ENCODE results near the gene GBGT1. TPM values are rescaled to one million over a fixed set of nuclear protein-coding genes. Genes with fewer than 3 reads are reported as not detected.

Gene GBGT1
- total RNA-seq, 1 experiment from 2014 or later = 0.14 TPM

GRCh38 chr9:133134388-133135145, 29.1 kb downstream of the GBGT1 start:
- TF ChIP-seq CTCF (IDR thresholded peaks at IDR 0.05; ENCODE audit: insufficient read depth in 1 of 2, low read depth in 1 of 2, low read length in 1 of 2, severe bottlenecking in 1 of 2, unreplicated experiment in 1 of 2) = no peak
- no peaks in the 10 kb centered on the region for H3K27me3 ChIP-seq (replicated peaks; ENCODE audit: control insufficient read depth, insufficient read depth, low read length)
- POLR2A ChIA-PET = interaction anchor here (0.6 to 1.1 kb wide), 2 partner anchors 15 to 104 kb away, joined by 3 to 5 read pairs; partner anchors contain the start of gene GTF3C5
- no peaks in the 10 kb centered on the region; the same call in 1 of the 2 replicates for H3K36me3 ChIP-seq (ENCODE audit: control insufficient read depth, insufficient read depth, low read length)
- Mint-ChIP-seq H3K4me1 (ENCODE audit: low read depth, unreplicated experiment) (peaks cover 7% of the 10 kb centered on the region), H3K36me3 (ENCODE audit: insufficient read depth, unreplicated experiment) (peaks cover 5% of the 10 kb centered on the region), H3K9me3 (ENCODE audit: unreplicated experiment) (no peaks in the 10 kb centered on the region), H3K4me3 (ENCODE audit: unreplicated experiment) (no peak overlapping the region), H3K27me3 (ENCODE audit: insufficient read depth, unreplicated experiment) (no peaks in the 10 kb centered on the region), H3K27ac (ENCODE audit: unreplicated experiment) (peak overlapping the region; percentile 92)
- H3K4me1 ChIP-seq = peaks cover 12% of the 10 kb centered on the region; the same call in 1 of the 2 replicates
- no TSS peak for BruUV-seq (replicated peaks)
- no peak for DNase-seq
- intact Hi-C loops (cut with micrococcal nuclease; ENCODE audit: unreplicated experiment) = no loop called here
- H3K4me3 ChIP-seq (ENCODE audit: low read depth, low read length) = no peak overlapping the region
- CTCF ChIA-PET = interaction anchor here (1.5 kb wide), 1 partner anchor 10 kb away, joined by 14 read pairs; no protein-coding TSS in a partner anchor
- no peaks in the 10 kb centered on the region for H3K9me3 ChIP-seq

GRCh38 chr9:133133681-133134387, 29.9 kb downstream of the GBGT1 start:
- peak; percentile 77 to 81 for DNase-seq
- no TSS peak for BruUV-seq (replicated peaks)
- Mint-ChIP-seq H3K4me3 (ENCODE audit: unreplicated experiment) (no peak overlapping the region), H3K9me3 (ENCODE audit: unreplicated experiment) (no peaks in the 10 kb centered on the region), H3K36me3 (ENCODE audit: insufficient read depth, unreplicated experiment) (peaks cover 5% of the 10 kb centered on the region), H3K27ac (ENCODE audit: unreplicated experiment) (peak overlapping the region; percentile 92), H3K27me3 (ENCODE audit: insufficient read depth, unreplicated experiment) (no peaks in the 10 kb centered on the region), H3K4me1 (ENCODE audit: low read depth, unreplicated experiment) (peaks cover 7% of the 10 kb centered on the region)
- no peak overlapping the region for H3K4me3 ChIP-seq (ENCODE audit: low read depth, low read length)
- no peaks in the 10 kb centered on the region; the same call in 1 of the 2 replicates for H3K36me3 ChIP-seq (ENCODE audit: control insufficient read depth, insufficient read depth, low read length)
- no peaks in the 10 kb centered on the region for H3K9me3 ChIP-seq
- TF ChIP-seq CTCF (IDR thresholded peaks at IDR 0.05; ENCODE audit: insufficient read depth in 1 of 2, low read depth in 1 of 2, low read length in 1 of 2, severe bottlenecking in 1 of 2, unreplicated experiment in 1 of 2) = no peak
- POLR2A ChIA-PET = interaction anchor here (0.5 to 1.1 kb wide), 3 partner anchors 16 to 107 kb away, joined by 3 to 5 read pairs (median 5); partner anchors contain the start of gene GTF3C5
- CTCF ChIA-PET = interaction anchor here (1.1 to 1.5 kb wide), 2 partner anchors 11 to 13 kb away, joined by 3 to 14 read pairs; no protein-coding TSS in a partner anchor
- H3K4me1 ChIP-seq = peaks cover 12% of the 10 kb centered on the region; the same call in 1 of the 2 replicates
- intact Hi-C loops (cut with micrococcal nuclease; ENCODE audit: unreplicated experiment) = no loop called here
- H3K27me3 ChIP-seq (replicated peaks; ENCODE audit: control insufficient read depth, insufficient read depth, low read length) = no peaks in the 10 kb centered on the region

DNA sequence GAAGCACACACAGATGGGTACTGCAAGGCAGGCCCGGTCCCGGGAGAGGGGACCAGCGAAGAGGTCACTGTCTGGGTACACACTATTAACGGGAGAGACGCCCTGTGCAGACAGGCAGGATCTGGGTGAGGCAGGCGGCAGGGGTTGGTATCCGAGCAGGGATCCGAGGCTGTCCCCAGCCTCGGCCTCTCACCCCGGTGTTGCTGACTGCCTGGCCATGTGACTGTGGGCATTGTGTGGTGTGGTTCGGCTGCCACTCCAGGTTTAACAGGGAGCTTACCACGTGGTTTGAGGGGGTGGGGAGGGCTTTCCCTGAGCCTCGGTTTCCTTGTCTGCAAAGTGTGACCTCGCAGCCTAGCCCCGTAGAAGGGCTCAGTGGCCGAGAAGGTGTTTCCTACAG, 31.5 kb downstream of the GBGT1 start:
- no peaks in the 10 kb centered on the region for H3K9me3 Mint-ChIP-seq (ENCODE audit: unreplicated experiment)
- H3K4me1 ChIP-seq = peaks cover 12% of the 10 kb centered on the region; the same call in 1 of the 2 replicates

More for the DNA sequence above, 31.5 kb downstream of the GBGT1 start:
- POLR2A ChIA-PET = no interaction called here
- no peak for DNase-seq
- no peak for TF ChIP-seq CTCF (IDR thresholded peaks at IDR 0.05; ENCODE audit: insufficient read depth in 1 of 2, low read depth in 1 of 2, low read length in 1 of 2, severe bottlenecking in 1 of 2, unreplicated experiment in 1 of 2)
- Mint-ChIP-seq H3K27me3 (ENCODE audit: insufficient read depth, unreplicated experiment) (no peaks in the 10 kb centered on the region), H3K4me1 (ENCODE audit: low read depth, unreplicated experiment) (peaks cover 7% of the 10 kb centered on the region), H3K36me3 (ENCODE audit: insufficient read depth, unreplicated experiment) (peaks cover 3% of the 10 kb centered on the region), H3K27ac (ENCODE audit: unreplicated experiment) (no peak overlapping the region), H3K4me3 (ENCODE audit: unreplicated experiment) (no peak overlapping the region)
- H3K4me3 ChIP-seq (ENCODE audit: low read depth, low read length) = no peak overlapping the region
- no TSS peak for BruUV-seq (replicated peaks)
- CTCF ChIA-PET = no interaction called here
- intact Hi-C loops (cut with micrococcal nuclease; ENCODE audit: unreplicated experiment) = no loop called here
- H3K27me3 ChIP-seq (replicated peaks; ENCODE audit: control insufficient read depth, insufficient read depth, low read length) = no peaks in the 10 kb centered on the region
- H3K36me3 ChIP-seq (ENCODE audit: control insufficient read depth, insufficient read depth, low read length) = no peaks in the 10 kb centered on the region
- H3K9me3 ChIP-seq = no peaks in the 10 kb centered on the region
